MCF 10A (cell line): ENCODE results near the gene THUMPD1. TPM values are rescaled to one million over a fixed set of nuclear protein-coding genes. Genes with fewer than 3 reads are reported as not detected.
A peak's percentile ranks its signal among the peaks of the same experiment; 100 is the strongest.
"Not testable (repeated sequence)": the region's sequence is repeated elsewhere in the genome, so short reads cannot be mapped to it uniquely, and the experiment has no call there.

ENCODE experiments used
- BruUV-seq: library from RNA; stranded (reverse); fragments of 400-500 nt; replicated peaks from 2 replicates; lab custom pipeline; 2021; lab: Mats Ljungman, UMichigan
- CTCF ChIA-PET: fragments of 300-600 bp; sonication (Branson Sonifier 250); formaldehyde crosslinking; extraction: SDS; loops from one replicate; lab custom pipeline; 2021; ENCODE audit warnings: antibody characterized with exemption, inconsistent platforms; lab: Yijun Ruan, JAX
- POLR2A ChIA-PET: fragments of 300-600, 350-650 bp; sonication (Branson Sonifier 250); formaldehyde crosslinking; extraction: SDS; loops from one replicate; lab custom pipeline; 2020; ENCODE audit warnings: antibody characterized with exemption, inconsistent platforms; lab: Yijun Ruan, JAX
- DNase-seq: peaks from one replicate; pipeline ENCODE4 v3.0.0-alpha.2; 2018; ENCODE audit not compliant: unreplicated experiment
- H3K27ac Mint-ChIP-seq: one replicate; pipeline ENCODE4 v1.8.0; 2022; ENCODE audit warnings: mild to moderate bottlenecking, low read depth, mixed read lengths; ENCODE audit not compliant: unreplicated experiment
- H3K27me3 Mint-ChIP-seq: one replicate; pipeline ENCODE4 v1.8.0; 2022; ENCODE audit warnings: mixed read lengths; ENCODE audit not compliant: insufficient read depth, unreplicated experiment
- H3K36me3 Mint-ChIP-seq: one replicate; pipeline ENCODE4 v1.8.0; 2022; ENCODE audit warnings: mild to moderate bottlenecking, moderate library complexity, mixed read lengths; ENCODE audit not compliant: insufficient read depth, unreplicated experiment
- H3K4me1 Mint-ChIP-seq: one replicate; pipeline ENCODE4 v1.8.0; 2022; ENCODE audit warnings: mixed read lengths; ENCODE audit not compliant: insufficient read depth, unreplicated experiment
- H3K4me3 Mint-ChIP-seq: one replicate; pipeline ENCODE4 v1.8.0; 2022; ENCODE audit warnings: mild to moderate bottlenecking, moderate library complexity, mixed read lengths; ENCODE audit not compliant: unreplicated experiment
- H3K9me3 Mint-ChIP-seq: one replicate; pipeline ENCODE4 v1.8.0; 2022; ENCODE audit warnings: mixed read lengths; ENCODE audit not compliant: unreplicated experiment
- CTCF ChIP-seq: fragments of 200-600 bp; IDR thresholded peaks from one replicate; pipeline ENCODE4 v1.8.0; 2022; ENCODE audit warnings: antibody characterized with exemption, mild to moderate bottlenecking; ENCODE audit not compliant: unreplicated experiment
- intact Hi-C: fragments of 100-400 bp; cut with micrococcal nuclease; formaldehyde crosslinking; loops from 2 replicates; pipeline ENCODE4 v1.14.1; 2022
- total RNA-seq: library from RNA; stranded (reverse); gene quantifications from 2 replicates; pipeline ENCODE4 v1.2.3, GENCODE V29; 2022

The THUMPD1 gene
- total RNA-seq, 1 experiment from 2014 or later, result 26.5 TPM

GRCh38 chr16:20720251-20720650 is 21.4 kb downstream of the THUMPD1 start:
- Mint-ChIP-seq H3K4me1 (no peaks in the 10 kb centered on the region), H3K9me3 (no peaks in the 10 kb centered on the region), H3K4me3 (no peak overlapping the region), H3K27me3 (peaks cover 13% of the 10 kb centered on the region), H3K27ac (no peak overlapping the region), H3K36me3 (no peaks in the 10 kb centered on the region)
- DNase-seq, result no peak
- intact Hi-C loops, result no loop called here
- BruUV-seq, result no TSS peak
- TF ChIP-seq CTCF, result no peak
- CTCF ChIA-PET, result interaction anchor here (1.0 kb wide), 1 partner anchor 21 kb away, joined by 5 read pairs; the partner anchor contains the start of gene THUMPD1
- POLR2A ChIA-PET, result no interaction called here

GRCh38 chr16:20717718-20718117 is 23.9 kb downstream of the THUMPD1 start:
- H3K4me1 Mint-ChIP-seq, intact Hi-C loops, POLR2A ChIA-PET, H3K27ac Mint-ChIP-seq, H3K4me3 Mint-ChIP-seq, BruUV-seq, DNase-seq, H3K9me3 Mint-ChIP-seq, H3K36me3 Mint-ChIP-seq: not testable (repeated sequence)
- CTCF ChIA-PET, result interaction anchor here (0.7 to 1.8 kb wide), 5 partner anchors 9 to 810 kb away, joined by 3 to 6 read pairs (median 5); no protein-coding TSS in a partner anchor
- H3K27me3 Mint-ChIP-seq, result peaks cover 13% of the 10 kb centered on the region

- no peaks in the 10 kb centered on the region for H3K27me3 Mint-ChIP-seq
- H3K9me3 Mint-ChIP-seq, result no peaks in the 10 kb centered on the region
- TF ChIP-seq CTCF, result no peak
- no TSS peak for BruUV-seq
- H3K36me3 Mint-ChIP-seq, result no peaks in the 10 kb centered on the region
- H3K4me1 Mint-ChIP-seq, result no peaks in the 10 kb centered on the region
- DNase-seq, result no peak
- H3K4me3 Mint-ChIP-seq, result no peak overlapping the region
- no peak overlapping the region for H3K27ac Mint-ChIP-seq
- intact Hi-C loops, result no loop called here
- ChIA-PET POLR2A (no interaction called here), CTCF (interaction anchor here (0.7 kb wide), 1 partner anchor 327 kb away, joined by 3 read pairs; no protein-coding TSS in a partner anchor)
Measured at GRCh38 chr16:20711277-20711911, 30.2 kb downstream of the THUMPD1 start.

- intact Hi-C loops, result loop anchor here (5.0 to 10.0 kb wide), 2 partner anchors 321 to 803 kb away; no protein-coding TSS in a partner anchor
- H3K4me1 Mint-ChIP-seq, H3K36me3 Mint-ChIP-seq, BruUV-seq, POLR2A ChIA-PET, H3K27ac Mint-ChIP-seq, H3K4me3 Mint-ChIP-seq, H3K27me3 Mint-ChIP-seq, H3K9me3 Mint-ChIP-seq: not testable (repeated sequence)
- DNase-seq, result peak; percentile 33
- CTCF ChIA-PET, result interaction anchor here (1.7 kb wide), 1 partner anchor 10 kb away, joined by 6 read pairs; no protein-coding TSS in a partner anchor
- TF ChIP-seq CTCF, result peak; percentile 47
Measured at GRCh38 chr16:20708129-20708528, 33.5 kb downstream of the THUMPD1 start.
